Neural progenitor cell (in vitro differentiated cells): ENCODE data around the gene FRMD5. TPM values are rescaled to one million over a fixed set of nuclear protein-coding genes. Genes with fewer than 3 reads are reported as not detected.

Experiments
- DNase-seq: peaks from one replicate; pipeline ENCODE4 v3.0.0-alpha.2; 2016; ENCODE audit warnings: low spot score
- H2AFZ ChIP-seq: fragments of 200-600 bp; sonication (generic); replicated peaks from 2 replicates; pipeline ENCODE4 v1.6.1; 2016; ENCODE audit warnings: antibody characterized with exemption
- H3F3A ChIP-seq: fragments of 200-600 bp; sonication (generic); 2 replicates; pipeline ENCODE4 v1.6.1; 2016; ENCODE audit warnings: antibody characterized with exemption, low read depth
- H3K27ac ChIP-seq: fragments of 200-600 bp; sonication (generic); 2 replicates; pipeline ENCODE4 v1.5.1; 2016; ENCODE audit warnings: mild to moderate bottlenecking
- H3K27me3 ChIP-seq: fragments of 200-600 bp; sonication (generic); 2 replicates; pipeline ENCODE4 v1.6.1; 2016; ENCODE audit warnings: mild to moderate bottlenecking, moderate library complexity
- H3K36me3 ChIP-seq: fragments of 200-600 bp; sonication (generic); 2 replicates; pipeline ENCODE4 v1.5.1; 2016
- H3K4me1 ChIP-seq: fragments of 200-600 bp; sonication (generic); 2 replicates; pipeline ENCODE4 v1.6.1; 2016; ENCODE audit warnings: mixed run types
- H3K4me2 ChIP-seq: fragments of 200-600 bp; sonication (generic); 2 replicates; pipeline ENCODE4 v1.6.1; 2016
- H3K4me3 ChIP-seq: fragments of 200-600 bp; sonication (generic); 2 replicates; pipeline ENCODE4 v1.5.1; 2016
- H3K79me2 ChIP-seq: fragments of 200-600 bp; sonication (generic); 2 replicates; pipeline ENCODE4 v1.6.1; 2016; ENCODE audit warnings: low read depth
- H3K9ac ChIP-seq: fragments of 200-600 bp; sonication (generic); 2 replicates; pipeline ENCODE4 v1.6.1; 2016
- H3K9me3 ChIP-seq: fragments of 200-600 bp; sonication (generic); 2 replicates; pipeline ENCODE4 v1.5.1; 2016; ENCODE audit warnings: low read depth
- H4K20me1 ChIP-seq: fragments of 200-600 bp; sonication (generic); 2 replicates; pipeline ENCODE4 v1.6.1; 2016; ENCODE audit warnings: low read depth
- H3K27ac Mint-ChIP-seq: 3 replicates; pipeline ENCODE4 v1.8.0; 2021; ENCODE audit warnings: mixed read lengths
- H3K27me3 Mint-ChIP-seq: 2 replicates; pipeline ENCODE4 v1.8.0; 2022; ENCODE audit warnings: low read depth, mild to moderate bottlenecking, inconsistent platforms, moderate library complexity, mixed read lengths; ENCODE audit not compliant: insufficient read depth
- H3K36me3 Mint-ChIP-seq: 3 replicates; pipeline ENCODE4 v1.8.0; 2021; ENCODE audit warnings: mixed read lengths
- H3K4me1 Mint-ChIP-seq: 3 replicates; pipeline ENCODE4 v1.8.0; 2021; ENCODE audit warnings: mixed read lengths
- H3K4me3 Mint-ChIP-seq: 3 replicates; pipeline ENCODE4 v1.8.0; 2021; ENCODE audit warnings: mild to moderate bottlenecking, moderate library complexity, mixed read lengths
- H3K9me3 Mint-ChIP-seq: 3 replicates; pipeline ENCODE4 v1.8.0; 2020; ENCODE audit warnings: mixed read lengths
- EZH2 ChIP-seq: fragments of 200-600 bp; sonication (generic); IDR thresholded peaks from 2 replicates; pipeline ENCODE4 v1.6.1; 2017; ENCODE audit warnings: antibody characterized with exemption, mild to moderate bottlenecking, moderate library complexity
- EZH2phosphoT487 ChIP-seq: fragments of 200-600 bp; sonication (generic); IDR thresholded peaks from 2 replicates; pipeline ENCODE4 v1.6.1; 2017; ENCODE audit warnings: antibody characterized with exemption
- total RNA-seq: library from RNA; depleted of rRNA; stranded (reverse); fragments of >200 nt; gene quantifications from 2 replicates; pipeline ENCODE4 v1.2.3, GENCODE V29; 2015; ENCODE audit warnings: low replicate concordance
- TF ChIP-seq, protein P1 (sequence below): fragments of 200-600 bp; sonication (generic); IDR thresholded peaks from 2 replicates; pipeline ENCODE4 v1.5.1; 2017; ENCODE audit warnings: antibody characterized with exemption, mild to moderate bottlenecking

FRMD5 gene
- total RNA-seq, 1 donor from 2014 or later: 10.1 TPM

DNA sequence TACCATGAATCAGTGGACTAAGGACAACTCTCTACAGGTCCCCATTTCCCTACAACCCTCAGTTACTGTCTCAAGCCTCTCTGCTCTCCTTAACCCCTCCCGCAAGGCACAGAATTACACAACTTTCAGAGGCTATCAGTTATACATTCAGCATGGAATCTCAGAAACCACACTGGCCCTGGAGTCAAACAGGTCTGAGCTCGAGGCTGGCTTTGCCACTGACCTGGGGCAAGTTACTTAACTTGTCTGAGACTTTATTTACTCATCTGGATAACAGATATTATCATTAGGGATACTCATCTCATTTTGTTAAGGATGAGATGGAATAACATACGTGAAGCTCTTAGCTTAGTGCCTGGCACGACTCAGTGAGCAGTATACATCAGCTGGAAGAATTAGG is 273.1 kb downstream of the FRMD5 start:
- H3K36me3 ChIP-seq: no peaks in the 10 kb centered on the region
- TF ChIP-seq, protein P1, sequence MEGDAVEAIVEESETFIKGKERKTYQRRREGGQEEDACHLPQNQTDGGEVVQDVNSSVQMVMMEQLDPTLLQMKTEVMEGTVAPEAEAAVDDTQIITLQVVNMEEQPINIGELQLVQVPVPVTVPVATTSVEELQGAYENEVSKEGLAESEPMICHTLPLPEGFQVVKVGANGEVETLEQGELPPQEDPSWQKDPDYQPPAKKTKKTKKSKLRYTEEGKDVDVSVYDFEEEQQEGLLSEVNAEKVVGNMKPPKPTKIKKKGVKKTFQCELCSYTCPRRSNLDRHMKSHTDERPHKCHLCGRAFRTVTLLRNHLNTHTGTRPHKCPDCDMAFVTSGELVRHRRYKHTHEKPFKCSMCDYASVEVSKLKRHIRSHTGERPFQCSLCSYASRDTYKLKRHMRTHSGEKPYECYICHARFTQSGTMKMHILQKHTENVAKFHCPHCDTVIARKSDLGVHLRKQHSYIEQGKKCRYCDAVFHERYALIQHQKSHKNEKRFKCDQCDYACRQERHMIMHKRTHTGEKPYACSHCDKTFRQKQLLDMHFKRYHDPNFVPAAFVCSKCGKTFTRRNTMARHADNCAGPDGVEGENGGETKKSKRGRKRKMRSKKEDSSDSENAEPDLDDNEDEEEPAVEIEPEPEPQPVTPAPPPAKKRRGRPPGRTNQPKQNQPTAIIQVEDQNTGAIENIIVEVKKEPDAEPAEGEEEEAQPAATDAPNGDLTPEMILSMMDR: no peak
- TF ChIP-seq EZH2phosphoT487 (no peak), EZH2 (no peak)
- H3K9me3 ChIP-seq: no peaks in the 10 kb centered on the region
- H3K9ac ChIP-seq: no peak overlapping the region
- no peaks in the 10 kb centered on the region for H3K36me3 Mint-ChIP-seq
- no peaks in the 10 kb centered on the region for H3F3A ChIP-seq
- no peaks in the 10 kb centered on the region for H3K9me3 Mint-ChIP-seq
- DNase-seq: no peak
- H3K4me3 ChIP-seq: no peak overlapping the region
- peaks cover 12% of the 10 kb centered on the region for H3K4me1 ChIP-seq
- no peaks in the 10 kb centered on the region for H3K27me3 ChIP-seq
- peaks cover 2% of the 10 kb centered on the region for H3K27me3 Mint-ChIP-seq
- no peak overlapping the region for H3K27ac Mint-ChIP-seq
- no peaks in the 10 kb centered on the region for H3K79me2 ChIP-seq
- peaks cover 10% of the 10 kb centered on the region for H3K4me1 Mint-ChIP-seq
- no peak overlapping the region for H3K27ac ChIP-seq
- no peak overlapping the region for H2AFZ ChIP-seq
- H3K4me2 ChIP-seq: no peak overlapping the region
- H3K4me3 Mint-ChIP-seq: no peak overlapping the region
- H4K20me1 ChIP-seq: no peaks in the 10 kb centered on the region

DNA sequence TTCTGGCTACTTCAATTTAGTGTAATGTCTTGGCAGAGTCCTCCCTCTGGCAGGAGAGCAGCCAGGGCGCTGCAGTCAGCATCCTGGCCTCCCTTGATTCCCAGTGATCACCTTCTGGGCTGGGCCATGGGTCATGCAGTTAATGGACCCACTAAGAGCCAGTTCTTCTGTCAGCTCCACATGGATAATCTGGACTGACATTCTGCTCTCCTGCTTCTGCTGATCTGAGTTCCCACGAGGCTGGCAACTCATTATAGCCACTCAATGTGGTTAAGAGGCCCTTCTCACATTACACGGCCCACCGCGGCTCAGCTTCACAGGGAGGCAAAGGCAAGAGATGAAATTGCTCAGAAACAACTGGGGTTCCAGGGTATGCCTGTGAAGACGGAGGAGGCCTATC is 274.3 kb downstream of the FRMD5 start:
- TF ChIP-seq, protein P1: no peak
- TF ChIP-seq EZH2: no peak
- TF ChIP-seq EZH2phosphoT487: no peak
- no peaks in the 10 kb centered on the region for H4K20me1 ChIP-seq
- H3K36me3 ChIP-seq: no peaks in the 10 kb centered on the region
- no peak overlapping the region for H3K9ac ChIP-seq
- no peak overlapping the region for H2AFZ ChIP-seq
- Mint-ChIP-seq H3K4me1 (peaks cover 10% of the 10 kb centered on the region), H3K27ac (peak overlapping the region; percentile 30), H3K36me3 (no peaks in the 10 kb centered on the region), H3K27me3 (peaks cover 2% of the 10 kb centered on the region), H3K4me3 (no peak overlapping the region), H3K9me3 (no peaks in the 10 kb centered on the region)
- H3K27me3 ChIP-seq: no peaks in the 10 kb centered on the region
- H3K4me3 ChIP-seq: no peak overlapping the region
- H3K27ac ChIP-seq: no peak overlapping the region
- no peak overlapping the region for H3K4me2 ChIP-seq
- no peaks in the 10 kb centered on the region for H3K79me2 ChIP-seq
- H3F3A ChIP-seq: peaks cover 6% of the 10 kb centered on the region
- no peaks in the 10 kb centered on the region for H3K9me3 ChIP-seq
- H3K4me1 ChIP-seq: peaks cover 16% of the 10 kb centered on the region
- peak; percentile 20 for DNase-seq

GRCh38 chr15:43920254-43920600 is 274.8 kb downstream of the FRMD5 start:
- Histone ChIP-seq H3K9me3 (no peaks in the 10 kb centered on the region), H2AFZ (no peak overlapping the region), H3F3A (peaks cover 9% of the 10 kb centered on the region), H4K20me1 (no peaks in the 10 kb centered on the region), H3K4me2 (no peak overlapping the region), H3K79me2 (no peaks in the 10 kb centered on the region), H3K9ac (no peak overlapping the region), H3K4me1 (peaks cover 21% of the 10 kb centered on the region), H3K27me3 (no peaks in the 10 kb centered on the region), H3K27ac (no peak overlapping the region), H3K4me3 (no peak overlapping the region), H3K36me3 (no peaks in the 10 kb centered on the region)
- peaks cover 2% of the 10 kb centered on the region for H3K27me3 Mint-ChIP-seq
- no peaks in the 10 kb centered on the region for H3K36me3 Mint-ChIP-seq
- no peak overlapping the region for H3K27ac Mint-ChIP-seq
- no peak overlapping the region for H3K4me3 Mint-ChIP-seq
- TF ChIP-seq EZH2phosphoT487 (no peak), EZH2 (no peak)
- TF ChIP-seq, protein P1: no peak
- DNase-seq: no peak
- no peaks in the 10 kb centered on the region for H3K9me3 Mint-ChIP-seq
- H3K4me1 Mint-ChIP-seq: peaks cover 10% of the 10 kb centered on the region
